K562 (cell line): ENCODE measurements around the gene SLC13A4. TPM values are rescaled to one million over a fixed set of nuclear protein-coding genes. Genes with fewer than 3 reads are reported as not detected.

Source experiments
- ARID3B ChIP-seq: fragments of 250-450 bp; sonication (Bioruptor Pico); IDR thresholded peaks from 2 replicates; pipeline ENCODE4 v1.4.0; 2020; ENCODE audit warnings: borderline replicate concordance
- BMI1 ChIP-seq: fragments of 150-350 bp; IDR thresholded peaks from 2 replicates; pipeline ENCODE4 v1.6.1; 2014; ENCODE audit warnings: low read length
- CHD7 ChIP-seq: fragments of 200-600 bp; sonication (generic); IDR thresholded peaks from one replicate; pipeline ENCODE4 v1.6.1; 2012; ENCODE audit warnings: mild to moderate bottlenecking, low read depth, low read length, inconsistent platforms
- FOXA3 ChIP-seq, 2 experiments: fragments of 450-650 bp in 1 of 2; sonication (generic) in 1 of 2; formaldehyde crosslinking; IDR thresholded peaks in 1 of 2; conservative IDR thresholded peaks in 1 of 2; 2 replicates each; pipeline versions ENCODE4 v1.4.0 to v1.8.0; 2020 to 2022; ENCODE audit warnings: mild to moderate bottlenecking in 2 of 2, missing genetic modification reagents in 1 of 2
- PHF20 ChIP-seq: fragments of 450-650 bp; IDR thresholded peaks from 2 replicates; pipeline ENCODE4 v1.6.1; 2018; ENCODE audit not compliant: partially characterized antibody
- RBM22 ChIP-seq: fragments of 200-400 bp; formaldehyde crosslinking; IDR thresholded peaks from 2 replicates; pipeline ENCODE4 v1.6.1; 2018; ENCODE audit warnings: low read length, low read depth; ENCODE audit not compliant: poor library complexity, severe bottlenecking
- SRSF9 ChIP-seq: fragments of 200-400 bp; formaldehyde crosslinking; IDR thresholded peaks from 2 replicates; pipeline ENCODE4 v1.6.1; 2017; ENCODE audit warnings: low read depth, low read length, borderline replicate concordance
- YY1 ChIP-seq, 3 experiments: IDR thresholded peaks; 2 replicates each; pipeline ENCODE4 v1.6.1; 2011; ENCODE audit warnings: low read length in 2 of 3, mild to moderate bottlenecking in 2 of 3, moderate library complexity in 2 of 3, borderline replicate concordance in 1 of 3, control low read depth in 1 of 3, low read depth in 1 of 3; ENCODE audit not compliant: insufficient read depth in 3 of 3, insufficient replicate concordance in 2 of 3, control insufficient read depth in 1 of 3, insufficient read length in 1 of 3; ENCODE audit errors: extremely low read depth in 1 of 3
- ZNF398 ChIP-seq: fragments of 250-450 bp; sonication (Bioruptor Pico); IDR thresholded peaks from 2 replicates; pipeline ENCODE4 v1.8.0; 2021; ENCODE audit warnings: moderate library complexity, mild to moderate bottlenecking, inconsistent platforms
- ZNF445 ChIP-seq: fragments of 250-450 bp; sonication (Bioruptor Pico); IDR thresholded peaks from 2 replicates; pipeline ENCODE4 v1.4.0; 2020; ENCODE audit warnings: low read depth, mild to moderate bottlenecking, moderate library complexity
- polyA plus RNA-seq, 8 experiments: library from polyadenylated mRNA; depleted of rRNA in 4 of 8; stranded (reverse) in 5 of 8; unstranded in 3 of 8; fragments of >200 nt; fragmentation: Nextera tagmentation in 2 of 8; fragmentation: Illumina TruSeq in 1 of 8; extraction: Ambion mirVana in 2 of 8; extraction: Trizol in 1 of 8; gene quantifications; 2 replicates each; pipeline versions ENCODE4 v1.2.1 to v1.2.3, GENCODE V29; 2011 to 2014; ENCODE audit warnings: inconsistent platforms in 1 of 8, missing spikeins in 1 of 8
- total RNA-seq, 7 experiments: library from RNA; depleted of rRNA in 6 of 7; stranded (reverse); fragments of >200 nt in 6 of 7; fragmentation: Illumina TruSeq in 2 of 7; extraction: Trizol in 2 of 7; gene quantifications; 2 replicates each; pipeline versions ENCODE4 v1.2.1 to v1.2.3, GENCODE V29; 2011 to 2021; ENCODE audit warnings: low replicate concordance in 1 of 7

SLC13A4 gene
- total and polyA plus RNA-seq, 9 of the 15 experiments (the other 6 are each of a cell fraction or from before 2014, with no cell fraction given), result 0.11 to 1.0 (median 0.36) TPM

GRCh38 chr7:135661311-135662122, 66.5 kb downstream of the SLC13A4 start (continued):
- TF ChIP-seq ZNF445 (CRISPR knock-in tag) (no peak), FOXA3 (CRISPR knock-in tag; conservative IDR thresholded peaks at IDR 0.05 in 1 of 2, IDR thresholded peaks at IDR 0.05 in 1 of 2) (0 out of 4 replicates have a peak, but pooled peaks of 1 of the 2 experiments have one; percentile 5), ARID3B (no peak), RBM22 (no peak), YY1 (IDR thresholded peaks at IDR 0.05; ENCODE audit: borderline replicate concordance in 1 of 3, control insufficient read depth in 1 of 3, extremely low read depth in 1 of 3, insufficient read depth in 3 of 3, insufficient read length in 1 of 3, insufficient replicate concordance in 2 of 3, low read depth in 1 of 3, low read length in 2 of 3) (no peak), PHF20 (no peak), ZNF398 (CRISPR knock-in tag) (no peak), SRSF9 (no peak), CHD7 (no peak), BMI1 (no peak)
